Keratinocyte (primary cell): ENCODE measurements around the gene LMTK2. TPM values are rescaled to one million over a fixed set of nuclear protein-coding genes. Genes with fewer than 3 reads are reported as not detected.

Source experiments
- DNase-seq: peaks from one replicate; pipeline ENCODE4 v3.0.0-alpha.2; 2011; ENCODE audit warnings: low read depth, missing footprints, low spot score
- FAIRE-seq: peaks from 2 replicates; lab custom pipeline; 2011; peaks lifted over from hg19 to GRCh38; lab: Jason Lieb, UNC
- H2AFZ ChIP-seq: 2 replicates; pipeline ENCODE4 v1.6.0; 2012; ENCODE audit warnings: low read length, control low read depth, inconsistent platforms; ENCODE audit not compliant: control insufficient read depth
- H3K27ac ChIP-seq: 2 replicates; pipeline ENCODE4 v1.5.1; 2011; ENCODE audit warnings: low read length; ENCODE audit not compliant: control insufficient read depth, insufficient read depth
- H3K27me3 ChIP-seq: 3 replicates; pipeline ENCODE4 v1.6.0; 2011; ENCODE audit warnings: low read length; ENCODE audit not compliant: control insufficient read depth, insufficient read depth; ENCODE audit errors: extremely low read depth
- H3K36me3 ChIP-seq, 2 experiments: 2 replicates in 1 of 2; 3 replicates in 1 of 2; pipeline ENCODE4 v1.5.1; 2011; ENCODE audit warnings: low read length in 2 of 2, mild to moderate bottlenecking in 1 of 2; ENCODE audit not compliant: control insufficient read depth in 2 of 2, insufficient read depth in 2 of 2; ENCODE audit errors: extremely low read depth in 1 of 2
- H3K4me1 ChIP-seq: 3 replicates; pipeline ENCODE4 v1.5.1; 2011; ENCODE audit warnings: low read length; ENCODE audit not compliant: control insufficient read depth, insufficient read depth; ENCODE audit errors: extremely low read depth
- H3K4me2 ChIP-seq: 3 replicates; pipeline ENCODE4 v1.6.0; 2011; ENCODE audit warnings: low read depth, low read length; ENCODE audit not compliant: control insufficient read depth, insufficient read depth; ENCODE audit errors: extremely low read depth
- H3K4me3 ChIP-seq, 3 experiments: fragments of 200-600 bp in 1 of 3; sonication (generic) in 1 of 3; 2 replicates in 2 of 3; 3 replicates in 1 of 3; pipeline ENCODE4 v1.5.1; 2011 to 2016; ENCODE audit warnings: low read length in 3 of 3, mild to moderate bottlenecking in 3 of 3, control low read depth in 2 of 3, inconsistent platforms in 1 of 3, low read depth in 1 of 3, mixed read lengths in 1 of 3, mixed run types in 1 of 3, moderate library complexity in 1 of 3; ENCODE audit not compliant: control insufficient read depth in 2 of 3, insufficient read depth in 2 of 3; ENCODE audit errors: extremely low read depth in 1 of 3
- H3K79me2 ChIP-seq: 2 replicates; pipeline ENCODE4 v1.6.0; 2012; ENCODE audit warnings: low read length; ENCODE audit not compliant: control insufficient read depth, insufficient read depth
- H3K9ac ChIP-seq: 3 replicates; pipeline ENCODE4 v1.6.0; 2011; ENCODE audit warnings: low read length; ENCODE audit not compliant: control insufficient read depth, insufficient read depth; ENCODE audit errors: extremely low read depth
- H3K9me1 ChIP-seq: 3 replicates; pipeline ENCODE4 v1.6.0; 2011; ENCODE audit warnings: low read length; ENCODE audit not compliant: control insufficient read depth, insufficient read depth; ENCODE audit errors: extremely low read depth
- H3K9me3 ChIP-seq: 2 replicates; pipeline ENCODE4 v1.5.1; 2012; ENCODE audit warnings: low read depth, low read length; ENCODE audit not compliant: control insufficient read depth
- H4K20me1 ChIP-seq: 3 replicates; pipeline ENCODE4 v1.6.0; 2011; ENCODE audit warnings: low read length; ENCODE audit not compliant: control insufficient read depth, insufficient read depth; ENCODE audit errors: extremely low read depth
- CTCF ChIP-seq, 3 experiments: IDR thresholded peaks in 1 of 3; conservative IDR thresholded peaks in 1 of 3; optimal IDR thresholded peaks in 1 of 3; 2 replicates in 2 of 3; 3 replicates in 1 of 3; pipeline versions ENCODE3 to v1.5.1; 2011; ENCODE audit warnings: low read length in 3 of 3, mild to moderate bottlenecking in 3 of 3, moderate library complexity in 2 of 3, control low read depth in 1 of 3, inconsistent platforms in 1 of 3; ENCODE audit not compliant: insufficient read depth in 2 of 3; ENCODE audit errors: extremely low read depth in 1 of 3
- EZH2 ChIP-seq: IDR thresholded peaks from one replicate; pipeline ENCODE4 v1.6.1; 2012; ENCODE audit warnings: inconsistent platforms, mild to moderate bottlenecking, low read length, moderate library complexity
- dilution Hi-C: fragments of 300-500 bp; cut with MboI; formaldehyde crosslinking; loops from one replicate; pipeline ENCODE4 v1.7.0; 2020; ENCODE audit warnings: low sequenced_read_pairs; ENCODE audit not compliant: extremely low pct_ligation_motif_present
- polyA plus RNA-seq, 5 experiments: library from polyadenylated mRNA; depleted of rRNA in 3 of 5; stranded (reverse) in 3 of 5; stranded (forward) in 1 of 5; unstranded in 1 of 5; fragments of >200 nt; gene quantifications; 1 replicate in 1 of 5; 2 replicates in 3 of 5; 3 replicates in 1 of 5; pipeline versions ENCODE4 v1.2.1 to v1.2.3, GENCODE V29; 2011 to 2012; ENCODE audit warnings: missing spikeins in 2 of 5, low read depth in 1 of 5, low replicate concordance in 1 of 5

Gene LMTK2
- polyA plus RNA-seq, 1 donor (not counting 4 experiments of a cell fraction or from before 2014, with no cell fraction given), result 6.6 TPM

GRCh38 chr7:98241674-98242241, 135.1 kb downstream of the LMTK2 start:
- DNase-seq (no peak), FAIRE-seq (no peak)
- TF ChIP-seq CTCF (optimal IDR thresholded peaks at IDR 0.05 in 1 of 3, IDR thresholded peaks at IDR 0.05 in 1 of 3, conservative IDR thresholded peaks at IDR 0.05 in 1 of 3; ENCODE audit: extremely low read depth in 1 of 3, insufficient read depth in 2 of 3, low read length in 3 of 3) (no peak), EZH2 (no peak)
- no peak overlapping the region for H3K27ac ChIP-seq
- no peaks in the 10 kb centered on the region for H3K27me3 ChIP-seq
- H3K9me1 ChIP-seq, result no peaks in the 10 kb centered on the region
- H3K79me2 ChIP-seq, result no peaks in the 10 kb centered on the region
- H4K20me1 ChIP-seq, result no peaks in the 10 kb centered on the region
- dilution Hi-C loops, result no loop called here
- H3K9ac ChIP-seq, result no peak overlapping the region
- H3K9me3 ChIP-seq, result no peaks in the 10 kb centered on the region
- no peak overlapping the region for H3K4me3 ChIP-seq
- no peak overlapping the region for H2AFZ ChIP-seq
- no peak overlapping the region for H3K4me2 ChIP-seq
- peaks cover 7% of the 10 kb centered on the region in 2 experiments for H3K36me3 ChIP-seq
- H3K4me1 ChIP-seq, result no peaks in the 10 kb centered on the region

GRCh38 chr7:98242342-98242741, 135.7 kb downstream of the LMTK2 start:
- Histone ChIP-seq H3K4me2 (no peak overlapping the region), H3K9ac (no peak overlapping the region), H3K27me3 (no peaks in the 10 kb centered on the region), H3K9me1 (no peaks in the 10 kb centered on the region), H2AFZ (no peak overlapping the region), H3K4me1 (no peaks in the 10 kb centered on the region), H3K79me2 (no peaks in the 10 kb centered on the region), H3K9me3 (no peaks in the 10 kb centered on the region), H4K20me1 (no peaks in the 10 kb centered on the region), H3K36me3 (peaks cover 7% of the 10 kb centered on the region in 2 experiments), H3K4me3 (no peak overlapping the region), H3K27ac (no peak overlapping the region)
- no peak for TF ChIP-seq EZH2
- no peak for TF ChIP-seq CTCF (optimal IDR thresholded peaks at IDR 0.05 in 1 of 3, IDR thresholded peaks at IDR 0.05 in 1 of 3, conservative IDR thresholded peaks at IDR 0.05 in 1 of 3; ENCODE audit: extremely low read depth in 1 of 3, insufficient read depth in 2 of 3, low read length in 3 of 3)
- dilution Hi-C loops, result no loop called here
- FAIRE-seq, result no peak
- no peak for DNase-seq
